WERI-Rb-1 (cell line): ENCODE data around the gene CNN3.
A peak's percentile ranks its signal among the peaks of the same experiment; 100 is the strongest.

Experiments used
- DNase-seq: peaks from one replicate; pipeline ENCODE4 v3.0.0-alpha.2; 2020
- H3K27ac ChIP-seq: fragments of 250-450 bp; sonication (Bioruptor Pico); 2 replicates; pipeline ENCODE4 v1.5.1; 2020; ENCODE audit warnings: mild to moderate bottlenecking, moderate library complexity
- H3K27me3 ChIP-seq: fragments of 250-450 bp; sonication (Bioruptor Pico); 2 replicates; pipeline ENCODE4 v1.5.1; 2021; ENCODE audit warnings: mild to moderate bottlenecking, low read depth, moderate library complexity; ENCODE audit not compliant: insufficient read depth, severe bottlenecking
- H3K36me3 ChIP-seq: fragments of 250-450 bp; sonication (Bioruptor Pico); 2 replicates; pipeline ENCODE4 v1.5.1; 2020; ENCODE audit warnings: mild to moderate bottlenecking, moderate library complexity
- H3K4me3 ChIP-seq: 2 replicates; pipeline ENCODE4 v1.5.1; 2011; ENCODE audit warnings: low read depth, mild to moderate bottlenecking, control low read depth, low read length
- H3K9me3 ChIP-seq: fragments of 250-450 bp; sonication (Bioruptor Pico); 2 replicates; pipeline ENCODE4 v1.5.1; 2021; ENCODE audit warnings: mild to moderate bottlenecking, moderate library complexity; ENCODE audit not compliant: severe bottlenecking
- CTCF ChIP-seq: IDR thresholded peaks from 2 replicates; pipeline ENCODE4 v1.5.1; 2011; ENCODE audit warnings: low read depth, mild to moderate bottlenecking, control low read depth, inconsistent platforms, low read length

The CNN3 gene

GRCh38 chr1:94926915-94927404, at the start of gene CNN3:
TSS of gene CNN3 (minus strand) at chr1:94927110. CDS start at chr1:94926894, 216 bp downstream.
- H3K27ac ChIP-seq: peak within 1 kb of the TSS; percentile 86

GRCh38 chr1:94974824-94975223, 47.9 kb upstream of the CNN3 start:
- Histone ChIP-seq H3K4me3 (no peak overlapping the region), H3K27me3 (no peaks in the 10 kb centered on the region), H3K36me3 (no peaks in the 10 kb centered on the region), H3K27ac (no peak overlapping the region), H3K9me3 (peaks cover 3% of the 10 kb centered on the region)
- no peak for DNase-seq
- TF ChIP-seq CTCF: no peak

More at GRCh38 chr1:94926915-94927404, at the start of gene CNN3:
- peak within 1 kb of the TSS; percentile 77 for H3K4me3 ChIP-seq
- no peaks in the 10 kb centered on the region for H3K9me3 ChIP-seq
- TF ChIP-seq CTCF: no peak
- no peaks in the 10 kb centered on the region for H3K36me3 ChIP-seq
- no peaks in the 10 kb centered on the region for H3K27me3 ChIP-seq
- DNase-seq: peak; percentile 85

- Histone ChIP-seq H3K27me3 (no peaks in the 10 kb centered on the region), H3K27ac (no peak overlapping the region), H3K4me3 (no peak overlapping the region), H3K9me3 (peaks cover 3% of the 10 kb centered on the region), H3K36me3 (no peaks in the 10 kb centered on the region)
- TF ChIP-seq CTCF: no peak
- no peak for DNase-seq
Observed at GRCh38 chr1:94974241-94974640, 47.3 kb upstream of the CNN3 start.

- Histone ChIP-seq H3K27ac (no peak overlapping the region), H3K36me3 (no peaks in the 10 kb centered on the region), H3K9me3 (peaks cover 3% of the 10 kb centered on the region), H3K27me3 (no peaks in the 10 kb centered on the region), H3K4me3 (no peak overlapping the region)
- no peak for DNase-seq
- no peak for TF ChIP-seq CTCF
Observed at GRCh38 chr1:94973309-94973922, 46.5 kb upstream of the CNN3 start.

GRCh38 chr1:94971491-94971924, 44.6 kb upstream of the CNN3 start:
- Histone ChIP-seq H3K9me3 (peaks cover 3% of the 10 kb centered on the region), H3K36me3 (no peaks in the 10 kb centered on the region), H3K27ac (no peak overlapping the region), H3K4me3 (no peak overlapping the region), H3K27me3 (no peaks in the 10 kb centered on the region)
- no peak for TF ChIP-seq CTCF
- no peak for DNase-seq

GRCh38 chr1:94970783-94971182, 43.9 kb upstream of the CNN3 start:
- DNase-seq: no peak
- Histone ChIP-seq H3K36me3 (no peaks in the 10 kb centered on the region), H3K27ac (no peak overlapping the region)

More at GRCh38 chr1:94970783-94971182, 43.9 kb upstream of the CNN3 start:
- Histone ChIP-seq H3K4me3 (no peak overlapping the region), H3K27me3 (no peaks in the 10 kb centered on the region), H3K9me3 (peaks cover 3% of the 10 kb centered on the region)
- TF ChIP-seq CTCF: no peak
